Stimulated activated CD4-positive, alpha-beta T cell treated with anti-CD3 and anti-CD28 coated beads, Interleukin-15, amount 100 ng/mL, for 24 hours (primary cell): ENCODE data around the gene SLC44A1.

Source experiments
- DNase-seq: peaks from one replicate; pipeline ENCODE4 v3.0.0-alpha.2; 2020

SLC44A1 gene

DNA sequence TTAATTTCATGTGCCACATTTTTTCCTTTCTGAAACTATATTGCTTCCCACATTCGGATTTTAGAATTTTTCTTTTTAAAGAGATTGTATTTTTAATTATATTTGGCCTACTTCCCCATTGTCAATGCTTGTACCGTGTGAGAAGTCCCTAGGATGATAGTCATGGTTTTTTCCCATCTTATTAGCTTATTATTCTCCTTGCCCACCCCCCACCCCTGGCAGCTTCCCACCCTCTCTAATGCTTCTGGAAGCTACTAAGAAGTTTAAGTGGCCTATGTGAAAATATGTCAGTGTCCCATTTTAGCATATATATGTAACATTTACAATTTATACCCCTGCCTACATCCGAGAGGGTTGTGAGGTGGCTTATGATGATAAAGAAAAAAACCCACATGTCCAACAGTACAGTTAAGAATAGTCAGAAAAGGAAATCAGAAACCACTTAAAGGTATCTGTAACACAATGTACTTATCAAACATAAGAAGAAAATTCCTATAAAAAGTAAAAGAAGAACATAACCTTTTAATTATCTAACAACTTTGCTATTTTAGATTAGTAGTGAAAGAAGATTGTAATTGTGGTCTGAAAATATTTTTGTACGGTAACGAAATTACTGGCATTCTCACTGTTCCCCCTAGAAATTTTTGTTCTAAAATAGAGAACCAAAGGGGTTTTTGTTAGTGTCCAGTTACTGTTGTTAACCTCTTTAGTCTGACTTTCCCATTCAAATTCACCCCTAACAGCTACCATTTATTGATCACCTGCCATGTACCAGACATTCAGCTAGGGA lies 62.1 kb downstream of the SLC44A1 start:
- DNase-seq: no peak

DNA sequence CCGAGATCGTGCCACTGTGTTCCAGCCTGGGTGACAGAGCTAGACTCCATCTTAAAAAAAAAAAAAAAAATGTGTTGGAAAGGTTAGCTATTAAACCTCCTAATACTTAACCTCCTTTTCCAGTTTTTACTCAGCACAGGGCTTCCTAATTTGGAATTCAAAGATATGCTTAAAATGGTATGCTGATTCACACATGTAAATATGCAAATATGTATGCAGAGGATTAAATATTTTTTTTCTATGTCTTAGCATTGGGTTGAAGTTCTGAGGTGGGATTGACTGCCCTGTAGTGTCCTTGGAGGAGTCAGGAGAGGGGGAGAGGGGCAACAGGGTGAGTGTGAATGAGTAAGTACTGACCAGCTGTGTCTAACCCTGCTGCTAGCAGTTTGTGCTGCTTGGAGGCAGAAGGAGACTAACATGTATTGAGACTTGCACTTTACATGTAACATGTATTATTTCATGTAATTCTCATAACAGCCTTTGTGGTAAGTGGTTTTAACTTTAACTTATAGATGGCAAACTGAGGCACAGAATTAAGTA lies 63.2 kb downstream of the SLC44A1 start:
- no peak for DNase-seq

DNA sequence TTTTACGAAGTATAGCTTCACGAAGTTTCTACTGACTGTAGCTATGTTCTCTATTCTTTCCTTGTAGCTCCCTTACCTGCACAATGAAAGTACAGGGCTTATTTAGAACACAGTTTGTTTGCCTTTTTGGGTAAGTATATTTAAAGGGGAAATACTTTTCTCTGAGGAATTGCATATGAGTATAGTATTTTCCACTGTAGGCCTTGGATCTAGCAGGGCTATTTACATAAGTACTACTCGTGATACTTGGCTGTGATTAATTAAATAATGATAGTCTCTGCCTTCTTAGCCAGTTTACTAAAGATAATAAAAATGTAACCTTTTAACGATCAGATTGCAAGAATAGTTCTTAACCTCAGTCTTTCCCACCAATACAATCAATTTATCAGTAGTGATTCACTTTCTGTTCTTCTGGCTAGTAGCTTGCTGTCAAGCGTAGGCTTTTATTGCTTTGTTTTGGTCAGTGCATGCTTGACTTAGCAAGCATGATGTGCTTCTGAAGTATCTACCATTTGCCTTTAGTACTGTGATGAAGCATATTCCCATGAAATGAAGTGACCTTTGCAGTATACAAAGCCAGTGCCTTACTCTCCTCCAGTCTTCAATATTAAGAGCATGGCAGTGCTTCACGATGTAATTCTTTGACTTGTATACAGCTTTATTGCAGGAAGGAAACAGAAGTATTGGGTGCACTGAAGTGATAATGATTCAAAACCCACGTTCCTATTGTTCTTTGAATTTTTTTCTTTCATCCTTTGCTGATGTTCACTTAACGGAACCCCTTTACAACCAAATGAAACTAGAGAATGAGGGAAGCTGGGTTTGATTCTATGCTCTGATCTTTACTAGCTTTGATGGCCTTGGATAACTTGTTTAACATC lies 64.2 kb downstream of the SLC44A1 start:
- DNase-seq: no peak

DNA sequence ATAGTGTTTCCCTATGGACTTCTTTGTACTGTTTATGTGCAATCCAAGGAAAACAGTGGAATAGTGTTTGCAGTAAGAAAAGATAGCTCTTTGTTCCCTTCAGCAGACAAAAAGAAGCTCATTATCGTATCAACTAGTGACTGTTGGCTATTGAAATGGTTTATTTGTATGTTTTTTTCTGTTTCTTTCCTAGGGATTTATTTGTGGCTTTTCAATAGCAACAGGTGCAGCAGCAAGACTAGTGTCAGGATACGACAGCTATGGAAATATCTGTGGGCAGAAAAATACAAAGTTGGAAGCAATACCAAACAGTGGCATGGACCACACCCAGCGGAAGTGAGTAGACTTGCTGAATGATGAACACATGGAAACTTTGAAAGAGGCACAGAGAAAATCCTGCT lies 65.1 kb downstream of the SLC44A1 start:
- DNase-seq: no peak

DNA sequence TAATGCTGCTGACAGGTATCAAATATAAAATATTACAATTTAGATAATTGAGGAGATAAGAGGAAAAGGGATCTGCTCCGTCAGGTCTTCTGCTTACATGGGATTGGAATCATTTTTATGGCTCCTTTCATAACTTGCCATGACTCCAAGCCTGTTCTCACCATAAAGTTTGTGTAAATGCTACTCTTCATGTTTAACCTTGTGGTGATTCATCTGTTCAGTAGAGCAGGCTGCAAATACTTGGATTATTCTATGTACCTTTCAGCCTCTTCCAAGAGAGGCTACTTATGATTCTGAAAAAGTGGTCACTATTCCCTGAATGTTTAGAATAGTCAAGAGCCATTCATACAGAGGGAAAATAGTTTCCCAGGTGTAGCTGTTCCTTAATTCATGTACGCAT lies 66.9 kb downstream of the SLC44A1 start:
- no peak for DNase-seq

DNA sequence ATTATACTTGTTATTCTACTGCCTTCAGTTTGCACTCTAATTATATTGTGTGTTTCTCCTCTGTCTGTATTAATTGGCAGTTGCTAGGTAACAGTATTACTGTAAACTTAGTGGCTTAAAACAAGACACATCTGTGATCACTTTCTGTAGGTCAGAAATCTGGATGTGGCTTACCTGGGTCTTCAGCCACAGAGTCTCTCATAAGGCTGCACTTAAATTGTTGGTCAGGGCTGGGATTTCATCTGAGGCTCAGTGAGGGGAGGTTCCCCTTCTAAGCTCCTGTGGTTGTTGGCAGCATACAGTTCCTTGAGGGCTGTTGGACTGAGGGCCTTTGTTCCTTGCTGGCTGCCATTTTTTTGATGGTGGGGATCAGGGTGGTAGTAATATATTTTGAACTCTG lies 68.8 kb downstream of the SLC44A1 start:
- DNase-seq: no peak

DNA sequence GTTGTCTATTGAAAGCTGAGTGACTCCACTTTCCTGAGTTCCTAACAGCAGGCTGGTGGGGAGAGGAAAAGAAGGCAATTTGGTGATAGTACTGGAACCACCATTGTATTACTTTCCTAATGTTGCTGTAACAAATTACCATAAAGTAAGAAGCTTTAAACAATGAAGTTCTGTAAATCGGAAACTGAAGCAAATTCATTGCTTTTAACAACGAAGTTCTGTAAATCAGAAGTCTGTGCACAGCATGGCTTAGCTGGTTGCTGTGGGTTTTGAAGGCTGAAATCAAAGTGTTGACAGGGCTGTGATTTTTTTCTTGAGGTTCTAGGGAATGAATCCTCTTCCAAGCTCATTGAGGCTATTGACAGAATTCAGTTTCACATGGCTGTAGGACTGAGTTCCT lies 72.3 kb downstream of the SLC44A1 start:
- no peak for DNase-seq

DNA sequence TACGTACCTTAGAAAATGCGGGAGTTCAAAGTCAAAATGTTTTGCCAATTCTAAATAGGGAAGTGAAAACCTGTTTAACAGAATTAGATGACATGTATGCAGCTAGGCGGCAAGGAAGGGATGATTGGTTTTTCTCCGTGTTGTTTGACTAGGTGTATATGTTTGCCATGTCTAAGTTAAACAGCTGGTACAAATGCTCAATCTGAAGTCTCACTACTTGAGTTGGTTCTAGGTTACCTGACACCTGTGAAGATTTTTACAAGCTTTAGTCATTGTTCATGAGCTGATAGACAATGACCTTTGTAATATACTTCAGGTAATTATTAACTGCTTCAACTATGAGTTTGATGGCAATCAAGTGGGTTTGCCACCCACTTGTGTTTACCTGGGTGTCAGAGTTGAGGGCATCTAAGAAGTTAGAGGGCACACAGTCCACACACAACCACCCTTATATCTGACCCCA lies 74.3 kb downstream of the SLC44A1 start:
- no peak for DNase-seq

DNA sequence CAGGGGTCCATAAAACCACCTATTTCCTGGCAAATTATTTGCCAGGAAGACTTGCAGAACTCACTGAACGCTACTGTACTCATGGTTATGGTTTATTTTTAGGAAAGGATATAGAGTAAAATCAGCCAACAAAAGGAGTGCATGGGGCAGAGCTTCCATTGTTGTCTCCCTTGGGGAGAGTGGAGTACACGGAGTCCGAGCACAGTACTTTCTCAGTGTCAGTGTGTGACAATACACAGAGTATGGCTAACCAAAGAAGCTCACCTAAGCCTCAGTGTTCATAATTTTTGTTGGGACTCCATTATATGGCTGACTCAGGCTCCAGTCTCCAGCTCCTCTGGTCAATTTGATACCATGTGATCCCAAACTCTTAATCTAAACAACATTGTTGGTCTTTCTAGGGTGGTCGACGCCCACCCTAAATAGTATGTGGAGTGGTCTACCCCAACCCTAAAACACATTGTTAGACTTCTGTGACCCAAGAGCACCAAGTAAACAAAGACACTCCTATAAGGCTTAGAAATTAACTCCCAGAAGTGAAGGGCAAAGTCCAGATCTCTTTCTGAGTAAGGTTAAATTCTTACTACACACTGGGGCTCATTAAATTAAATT lies 74.9 kb downstream of the SLC44A1 start:
- DNase-seq: no peak

DNA sequence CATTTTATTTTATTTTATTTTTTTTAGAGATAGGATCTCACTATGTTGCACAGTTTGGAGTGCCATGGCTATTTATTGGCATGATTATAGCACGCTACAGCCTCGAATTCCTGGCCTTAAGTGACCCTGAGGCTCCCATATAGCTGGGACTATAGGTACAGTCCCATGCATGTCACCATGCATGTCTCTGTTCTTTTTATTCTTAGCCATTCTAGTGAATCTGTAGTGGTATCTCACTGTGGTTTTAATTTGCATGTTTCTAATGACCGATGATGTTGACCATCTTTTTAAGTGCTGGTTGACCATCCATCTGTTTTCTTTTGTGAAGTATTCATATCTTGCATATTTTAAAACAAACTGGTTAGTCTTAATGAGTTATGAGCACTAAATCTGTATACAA lies 76.1 kb downstream of the SLC44A1 start:
- DNase-seq: no peak

DNA sequence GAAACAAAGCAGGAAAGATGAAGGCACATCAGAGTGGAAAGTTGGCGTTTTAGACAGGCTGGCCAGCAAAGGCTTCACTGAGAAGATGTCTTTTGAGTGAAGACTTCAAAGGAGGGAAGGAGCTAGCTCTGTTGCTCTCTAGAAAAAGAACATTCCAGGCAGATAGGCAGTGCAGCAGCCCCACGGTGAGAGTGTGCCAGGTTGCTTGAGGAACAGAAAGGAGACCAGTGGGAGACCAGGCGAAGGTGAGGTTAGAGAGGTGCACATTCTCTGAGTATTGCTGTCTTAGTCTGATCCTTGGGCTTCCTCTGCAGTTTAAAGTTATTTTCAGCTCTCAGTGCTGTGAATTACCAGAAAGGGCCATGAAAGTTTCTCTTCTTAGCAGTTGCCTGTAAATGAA lies 83.8 kb downstream of the SLC44A1 start:
- no peak for DNase-seq

DNA sequence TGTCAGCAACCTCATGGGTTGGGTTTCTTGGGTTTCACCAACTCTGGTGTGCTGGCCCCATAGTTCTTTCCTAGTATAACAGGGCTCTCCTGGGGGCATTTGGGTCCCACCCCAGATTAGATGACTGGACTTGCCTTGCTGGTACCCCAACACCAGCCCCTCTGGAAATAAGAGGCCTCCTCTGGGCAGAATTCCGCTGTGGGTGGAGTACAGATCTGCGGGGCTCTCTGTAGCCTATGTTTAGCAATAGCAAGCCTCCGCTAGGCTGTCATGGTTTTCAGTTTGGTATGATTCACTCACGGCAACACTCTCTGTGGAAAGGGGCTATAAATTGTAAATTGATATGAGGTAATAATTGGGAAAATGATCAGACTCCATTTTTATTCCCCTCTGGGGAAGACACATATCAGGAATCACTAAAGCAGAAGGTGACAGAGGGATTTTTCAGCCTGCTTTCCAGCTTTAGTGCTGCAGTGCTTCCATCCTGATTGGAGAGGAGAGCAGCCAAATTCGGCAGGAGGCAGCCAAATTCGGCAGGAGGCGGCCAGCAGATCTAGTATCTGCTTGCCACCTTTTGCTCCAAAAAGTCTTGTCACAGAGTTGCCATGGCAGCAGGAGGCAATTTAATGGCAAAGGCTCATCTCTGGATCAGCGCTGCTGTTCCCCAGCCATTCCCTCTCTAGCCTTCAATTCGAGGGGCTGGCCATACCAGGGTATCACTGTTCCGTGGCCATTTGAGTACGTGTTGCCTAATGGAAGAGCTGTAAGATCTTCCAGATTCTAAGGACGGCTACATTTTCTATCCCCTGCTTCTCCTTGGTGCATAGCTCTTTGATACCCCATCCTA lies 84.6 kb downstream of the SLC44A1 start:
- DNase-seq: no peak

DNA sequence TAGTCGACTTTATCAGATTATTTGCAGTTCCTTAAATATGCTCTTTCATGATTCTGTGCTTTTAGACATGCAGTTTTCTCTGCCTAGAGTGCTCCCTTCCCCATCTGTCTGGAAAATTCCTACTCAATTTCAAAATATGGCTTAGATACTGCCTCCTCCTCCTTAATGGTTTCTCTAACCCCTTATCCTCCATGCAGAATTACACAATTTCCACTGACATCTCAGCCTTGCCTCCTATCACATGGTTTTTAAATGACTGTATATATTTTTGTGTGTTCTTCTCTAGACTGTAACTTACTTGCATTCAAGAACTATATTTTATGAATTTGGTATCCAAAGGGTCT lies 85.2 kb downstream of the SLC44A1 start:
- no peak for DNase-seq

DNA sequence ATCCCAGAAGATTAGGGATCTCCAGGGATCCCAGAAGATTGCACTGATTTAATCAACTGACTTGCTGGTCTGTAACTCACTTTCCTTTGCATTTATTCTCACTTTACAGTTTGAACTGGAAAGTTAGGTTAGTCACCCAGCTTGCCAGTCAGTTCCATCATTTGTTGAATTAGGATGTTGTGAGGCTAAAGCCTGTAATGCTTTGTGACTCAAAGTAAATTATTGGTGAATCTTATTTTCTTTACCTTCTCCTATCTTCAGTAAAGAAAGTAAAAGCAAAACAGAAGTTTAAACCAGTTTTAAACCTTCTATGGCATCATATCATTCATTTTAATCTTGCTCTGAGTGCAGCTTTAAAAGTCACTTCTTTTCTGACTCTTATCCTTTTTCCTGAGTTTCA lies 85.8 kb downstream of the SLC44A1 start:
- no peak for DNase-seq

DNA sequence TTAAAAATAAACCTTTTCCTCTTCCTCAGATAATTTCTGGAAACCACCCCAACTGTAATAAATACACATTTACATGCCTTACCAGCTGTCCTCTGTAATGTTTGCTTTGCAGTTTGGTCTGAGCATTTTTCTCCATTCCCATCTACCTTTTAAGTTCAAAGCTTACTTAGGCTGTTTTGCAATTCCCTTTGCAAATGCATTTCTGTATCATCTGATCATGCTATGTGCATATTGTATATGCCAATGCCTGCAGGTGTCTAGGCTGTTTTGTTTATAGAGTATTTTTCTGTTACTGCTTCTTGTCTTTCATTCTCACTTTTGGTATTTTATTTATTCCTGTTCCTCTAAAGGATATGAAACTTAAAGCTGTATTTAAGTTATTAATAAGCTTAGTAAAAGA lies 86.3 kb downstream of the SLC44A1 start:
- no peak for DNase-seq

DNA sequence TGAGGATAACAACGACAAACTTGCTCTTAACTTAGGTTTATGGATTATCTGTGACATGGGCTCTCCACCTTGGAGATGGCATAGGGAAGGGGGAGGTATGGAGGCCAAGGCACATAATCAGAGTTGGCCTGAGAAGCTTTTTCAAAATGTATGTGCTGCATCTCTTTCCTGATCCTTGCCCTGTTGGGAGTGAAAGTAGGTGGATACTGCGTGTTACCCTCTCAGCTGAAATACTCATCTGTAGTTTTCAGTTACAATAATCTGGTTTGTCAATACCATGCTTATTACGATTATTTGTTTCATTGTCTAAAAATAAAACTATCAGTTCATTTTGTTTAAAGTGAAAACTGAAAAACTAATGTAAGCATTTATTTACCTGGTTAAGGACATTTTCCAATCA lies 86.7 kb downstream of the SLC44A1 start:
- DNase-seq: no peak

DNA sequence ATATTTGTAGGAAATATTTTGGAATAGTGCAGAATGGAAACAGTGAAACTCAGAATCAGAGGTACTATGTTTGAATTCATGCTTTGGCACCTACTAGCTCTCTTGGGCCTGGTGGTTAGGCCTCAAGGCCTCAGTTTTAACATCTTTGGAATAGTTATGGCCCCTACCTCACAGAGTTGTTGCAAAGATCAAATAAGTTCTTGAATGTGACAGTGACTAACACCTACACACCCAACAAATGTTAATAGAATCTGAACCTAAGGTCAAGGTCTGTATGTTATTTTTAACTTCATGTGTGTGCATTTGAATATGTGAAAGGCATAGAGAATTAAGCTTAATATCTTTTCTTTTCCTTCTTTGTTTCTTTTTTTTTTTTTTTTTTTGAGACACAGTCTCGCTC lies 87.3 kb downstream of the SLC44A1 start:
- no peak for DNase-seq

DNA sequence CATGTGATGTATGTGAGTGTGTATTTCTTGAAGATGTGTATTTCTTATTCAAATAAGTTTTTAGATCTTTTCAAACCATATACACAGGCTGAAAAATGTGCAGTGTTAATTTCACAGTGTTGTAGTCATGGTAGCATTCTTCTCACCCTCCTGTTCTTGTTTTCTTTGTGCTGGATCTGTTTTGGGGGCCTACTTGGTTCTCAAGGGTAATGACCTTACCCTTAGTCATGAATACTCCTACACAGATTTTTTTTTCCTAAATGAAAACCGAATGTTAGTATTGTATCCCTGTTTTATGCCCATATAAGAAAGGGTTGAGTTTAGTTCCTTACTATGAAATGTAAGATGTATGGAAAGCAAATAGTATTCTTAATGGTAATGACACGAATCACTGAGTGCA lies 88.0 kb downstream of the SLC44A1 start:
- DNase-seq: no peak

DNA sequence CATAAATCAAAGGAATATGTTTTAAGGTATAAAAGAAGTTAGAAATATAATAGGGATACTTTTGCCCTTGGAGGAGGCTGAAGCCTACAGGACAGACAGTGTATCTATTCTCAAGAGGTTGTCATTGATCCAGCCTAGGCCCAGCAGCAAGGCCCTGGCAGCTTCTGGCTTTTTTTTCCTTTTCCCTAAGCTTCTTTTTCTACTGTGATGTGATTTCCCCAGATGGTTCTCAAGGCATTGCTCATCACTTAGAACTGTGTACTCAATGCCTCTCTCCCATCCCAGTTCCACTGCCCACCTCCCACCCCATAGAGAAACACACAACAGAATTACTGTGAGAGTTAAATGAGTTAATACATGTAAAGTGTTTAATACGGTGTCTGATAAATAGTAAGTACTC lies 88.6 kb downstream of the SLC44A1 start:
- no peak for DNase-seq

DNA sequence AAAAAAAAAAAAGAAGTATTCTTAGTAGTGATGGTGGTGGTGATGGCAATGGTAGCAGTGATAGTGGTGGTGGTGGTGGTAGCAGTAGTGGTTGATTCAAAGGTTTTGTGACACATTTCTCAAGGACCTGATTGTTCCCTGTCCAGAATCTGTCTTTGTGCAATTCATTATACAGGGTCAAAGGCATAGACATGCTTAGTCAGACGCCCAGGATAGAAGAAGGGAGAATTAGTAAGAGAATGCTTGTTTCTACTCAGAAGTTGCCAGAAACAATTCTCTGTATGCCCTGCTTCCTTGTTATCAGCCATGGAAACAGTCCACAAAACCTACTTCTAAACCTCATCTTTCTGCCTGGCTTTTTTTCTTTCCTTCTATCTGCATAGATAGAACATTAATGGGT lies 89.4 kb downstream of the SLC44A1 start:
- no peak for DNase-seq

DNA sequence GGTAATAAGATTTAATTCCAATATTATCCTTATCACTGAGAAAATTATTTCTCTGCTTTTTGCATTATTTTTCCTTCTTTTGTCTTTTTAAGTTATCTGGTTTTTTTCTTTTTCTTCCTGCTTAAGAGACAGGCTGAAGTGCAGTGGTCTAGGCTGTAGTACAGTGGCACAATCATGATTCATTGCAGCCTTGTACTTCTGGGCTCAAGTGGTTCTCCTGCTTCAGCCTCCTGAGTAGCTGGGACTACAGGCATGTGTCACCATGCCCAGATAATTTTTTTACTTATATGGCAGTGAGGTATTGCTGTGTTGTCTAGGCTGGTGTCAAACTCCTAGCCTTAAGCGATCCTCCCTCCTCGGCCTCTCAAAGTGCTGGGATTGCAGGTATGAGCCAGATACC lies 93.9 kb downstream of the SLC44A1 start:
- no peak for DNase-seq

DNA sequence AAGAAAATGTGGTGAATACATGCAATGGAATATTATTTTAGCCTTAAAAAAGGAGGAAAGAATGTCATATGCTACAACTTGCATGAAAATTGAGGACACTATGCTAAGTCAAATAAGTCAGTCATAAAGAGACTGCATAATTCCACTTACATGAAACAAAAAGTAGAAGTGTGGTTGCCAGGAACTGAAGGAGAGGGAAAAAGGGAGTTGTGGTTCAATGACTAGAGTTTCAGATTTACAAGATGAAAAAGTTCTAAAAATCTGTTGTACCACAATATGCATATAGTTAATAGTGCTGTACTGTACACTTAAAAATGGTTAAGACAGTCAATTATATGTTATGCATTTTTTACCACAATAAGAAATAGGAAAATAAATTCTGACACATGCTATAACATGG lies 95.4 kb downstream of the SLC44A1 start:
- DNase-seq: no peak
